Pons (tissue), 1 donor: ENCODE measurements around the gene TLE7.

Source experiments
- DNase-seq: peaks from one replicate; pipeline ENCODE4 v3.0.0-alpha.2; 2016; ENCODE audit warnings: low spot score

The TLE7 gene

GRCh38 chr16:71442051-71442440, at the start of gene TLE7:
TSS of gene TLE7 (minus strand) at chr16:71442054. CDS start at chr16:71433324, 8,730 bp downstream.
- DNase-seq = no peak

- no peak for DNase-seq
These were observed 49.2 kb upstream of the TLE7 start for GRCh38 chr16:71491054-71491453.

- DNase-seq = no peak
These were observed 48.5 kb upstream of the TLE7 start for GRCh38 chr16:71490361-71490760.

GRCh38 chr16:71489122-71489521, 47.3 kb upstream of the TLE7 start, which contains the start of gene ZNF19:
TSS of gene ZNF19 (minus strand) at chr16:71489324. CDS start at chr16:71482114, 7,210 bp downstream.
- no peak for DNase-seq

GRCh38 chr16:71484006-71484893, 42.4 kb upstream of the TLE7 start:
- DNase-seq = peak; percentile 96

GRCh38 chr16:71482569-71482968, 40.7 kb upstream of the TLE7 start:
- no peak for DNase-seq

GRCh38 chr16:71480956-71481355, 39.1 kb upstream of the TLE7 start:
- DNase-seq = no peak

GRCh38 chr16:71479420-71479819, 37.6 kb upstream of the TLE7 start:
- DNase-seq = peak; percentile 52

GRCh38 chr16:71476457-71477124, 34.7 kb upstream of the TLE7 start:
- no peak for DNase-seq

GRCh38 chr16:71474864-71475263, 33.0 kb upstream of the TLE7 start:
- DNase-seq = no peak

- DNase-seq = no peak
These were observed 32.0 kb upstream of the TLE7 start for GRCh38 chr16:71473891-71474290.

- no peak for DNase-seq
These were observed 31.1 kb upstream of the TLE7 start for GRCh38 chr16:71472931-71473330.

GRCh38 chr16:71472051-71472450, 30.2 kb upstream of the TLE7 start:
- no peak for DNase-seq

- no peak for DNase-seq
These were observed 26.0 kb upstream of the TLE7 start for GRCh38 chr16:71467810-71468209.

- no peak for DNase-seq
These were observed 22.4 kb upstream of the TLE7 start for GRCh38 chr16:71464231-71464630.

- peak; percentile 62 for DNase-seq
These were observed 20.1 kb upstream of the TLE7 start, which contains the start of gene ZNF23 for GRCh38 chr16:71461686-71462648. TSS of gene ZNF23 (minus strand) at chr16:71462247. CDS start at chr16:71456796, 5,451 bp downstream.

- DNase-seq = no peak
These were observed 19.1 kb upstream of the TLE7 start for GRCh38 chr16:71460941-71461340.

- no peak for DNase-seq
These were observed 18.4 kb upstream of the TLE7 start for GRCh38 chr16:71460236-71460635.

- DNase-seq = no peak
These were observed 17.7 kb upstream of the TLE7 start for GRCh38 chr16:71459510-71459909.

GRCh38 chr16:71456801-71457200, 14.9 kb upstream of the TLE7 start:
- DNase-seq = no peak

- no peak for DNase-seq
These were observed 11.2 kb upstream of the TLE7 start for GRCh38 chr16:71453036-71453435.

- DNase-seq = no peak
These were observed 7.2 kb upstream of the TLE7 start for GRCh38 chr16:71449020-71449419.
